HG02938 (cell line): Measurements from ENCODE around the gene C1QTNF6.

Experiments used
- ATAC-seq: cut with Tn5 transposase; IDR thresholded peaks from one replicate; pipeline ENCODE4 v1.9.1; 2021; ENCODE audit warnings: mild to moderate bottlenecking, moderate library complexity; ENCODE audit not compliant: unreplicated experiment

Gene C1QTNF6

DNA sequence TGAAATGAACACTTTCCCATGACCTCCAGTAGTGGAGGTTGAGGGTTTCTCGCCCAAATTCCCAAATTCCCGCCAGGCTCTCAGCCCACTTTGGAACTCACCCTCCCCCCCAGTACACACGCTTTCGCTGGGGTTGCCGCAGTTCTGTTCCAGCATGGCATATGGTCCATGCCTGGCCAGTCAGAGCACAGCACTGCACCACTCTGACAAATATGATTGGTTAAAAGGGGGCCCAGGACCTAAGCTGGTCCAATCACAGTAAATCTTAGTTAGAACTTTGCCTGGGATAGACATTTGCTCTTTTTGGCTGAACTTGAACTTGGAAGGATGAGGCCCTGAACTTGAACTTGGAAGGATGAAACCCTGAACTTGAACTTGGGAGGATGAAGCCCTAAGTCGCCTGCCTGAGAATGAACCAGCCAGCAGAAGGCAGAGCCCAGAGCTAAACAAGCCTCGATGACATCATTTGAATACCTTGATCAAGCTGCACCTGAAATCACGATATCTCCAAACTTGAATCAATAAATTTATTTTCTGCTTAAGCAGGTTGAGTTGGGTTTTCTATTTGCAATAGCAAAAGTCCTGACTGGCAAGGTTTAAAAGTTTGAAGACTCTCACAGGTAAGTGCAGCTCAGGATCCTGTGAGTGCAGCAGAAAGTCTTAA lies 36.8 kb upstream of the C1QTNF6 start:
- ATAC-seq, result no peak

DNA sequence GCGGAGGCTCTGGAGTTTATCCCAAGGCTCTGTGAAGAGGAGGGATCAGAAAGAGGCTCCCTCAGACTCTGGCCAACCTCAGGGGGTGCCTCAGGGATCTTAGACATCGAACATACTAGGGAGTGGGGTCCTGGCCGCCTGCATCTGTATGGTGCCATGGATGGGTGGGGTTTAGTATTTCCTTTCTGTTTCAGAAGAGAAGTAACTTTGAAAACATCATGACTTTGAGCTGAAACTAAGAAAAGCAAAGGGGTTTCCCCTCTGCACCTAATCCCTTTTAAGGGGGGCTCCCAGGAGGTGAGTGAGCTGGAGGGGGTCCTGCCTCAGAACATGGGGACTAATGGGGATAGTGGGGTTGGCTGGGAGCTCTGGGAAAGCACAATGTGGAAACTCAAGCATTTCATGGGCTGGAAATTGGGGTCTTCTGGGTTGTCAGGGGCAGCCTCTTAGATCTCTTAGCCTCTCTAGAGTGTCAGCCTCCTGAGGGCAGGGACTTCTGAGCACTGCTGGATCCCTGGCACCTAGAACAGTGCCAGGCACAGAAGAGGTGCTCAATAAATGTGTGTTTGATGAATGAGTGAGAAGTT lies 36.0 kb upstream of the C1QTNF6 start:
- ATAC-seq, result no peak

DNA sequence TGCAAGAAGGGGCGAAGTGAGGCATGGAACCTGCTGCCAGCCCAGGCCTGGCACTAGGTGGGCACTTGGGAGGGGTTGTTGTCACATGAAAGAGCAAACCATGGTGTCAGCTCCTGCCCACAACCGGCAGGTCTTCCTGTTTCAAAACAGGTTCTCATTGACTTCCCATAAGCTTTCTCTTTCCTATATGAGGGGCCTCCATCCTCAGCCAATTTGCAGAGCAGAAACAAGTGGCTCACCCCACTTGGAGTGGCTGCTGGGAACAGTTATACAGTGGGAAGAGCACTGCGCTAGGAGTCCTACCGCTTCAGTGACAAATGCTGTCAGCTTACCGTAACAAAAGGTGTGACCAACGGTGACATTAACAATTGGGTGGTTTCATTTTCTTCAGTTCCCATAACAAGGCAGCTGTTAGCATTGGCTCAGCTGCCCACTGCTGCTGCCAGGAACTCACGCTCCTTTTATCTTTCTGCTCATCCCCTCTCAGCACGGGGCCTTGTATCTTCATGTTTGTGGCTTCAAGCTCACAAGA lies 34.5 kb upstream of the C1QTNF6 start:
- ATAC-seq, result no peak

DNA sequence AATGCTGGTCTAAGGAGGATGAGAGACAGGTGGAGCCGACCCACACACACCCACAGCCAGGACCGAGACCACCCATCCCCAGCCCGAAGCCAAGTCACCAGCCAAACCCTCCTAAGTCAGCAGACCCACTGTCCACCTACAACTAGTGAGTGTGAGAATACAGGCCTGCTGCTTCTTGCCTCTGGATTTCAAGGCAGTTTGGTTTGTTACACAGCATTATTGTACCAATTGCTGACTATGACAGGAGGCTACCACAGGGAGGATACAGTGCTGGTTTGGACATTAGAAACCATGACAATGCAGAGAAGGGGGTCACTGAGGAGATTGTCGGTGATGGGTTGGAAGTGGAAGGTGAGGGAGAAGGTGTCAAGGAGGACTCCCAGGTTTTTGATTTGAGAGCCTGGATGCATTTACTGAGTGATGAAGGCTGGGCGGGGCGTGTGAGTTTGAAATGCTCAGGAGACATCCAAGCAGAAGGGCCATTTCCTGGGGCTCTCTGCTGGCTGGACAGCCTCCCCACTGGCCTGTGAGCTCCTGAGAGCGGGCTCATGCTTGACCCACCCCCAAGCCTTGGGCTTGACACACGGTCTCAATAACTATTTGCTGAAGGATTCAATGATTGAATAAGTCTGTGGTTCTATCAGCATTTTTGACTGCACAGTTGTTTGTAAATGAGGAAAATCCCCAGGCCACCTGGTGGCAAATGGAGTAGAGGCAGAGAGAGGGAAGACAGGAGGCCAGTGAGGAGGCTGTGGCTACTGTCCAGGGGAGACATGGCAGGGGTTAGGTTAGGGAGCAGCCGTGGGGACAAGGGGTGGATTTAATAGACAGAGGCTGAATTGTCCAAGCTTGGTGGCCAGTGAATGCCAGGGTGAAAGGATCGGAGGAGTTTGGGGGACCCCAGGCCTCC lies 33.6 kb upstream of the C1QTNF6 start:
- no peak for ATAC-seq

DNA sequence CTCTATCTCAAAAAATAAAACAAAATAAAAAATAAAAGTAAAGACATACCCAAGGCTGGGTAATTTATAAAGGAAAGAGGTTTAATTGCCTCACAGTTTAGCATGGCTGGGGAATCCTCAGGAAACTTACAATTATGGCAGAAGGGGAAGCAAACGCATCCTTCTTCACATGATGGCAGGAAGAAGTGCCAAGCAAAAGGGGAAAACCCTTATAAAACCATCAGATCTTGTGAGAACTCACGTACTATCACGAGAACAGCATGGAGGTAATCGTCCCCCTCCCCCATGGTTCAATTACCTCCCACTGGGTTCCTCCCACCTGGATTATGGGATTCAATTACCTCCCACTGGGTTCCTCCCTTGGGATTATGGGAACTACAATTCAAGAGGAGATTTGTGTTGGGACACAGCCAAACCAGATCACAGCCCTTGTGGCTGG lies 32.5 kb upstream of the C1QTNF6 start:
- ATAC-seq, result no peak

DNA sequence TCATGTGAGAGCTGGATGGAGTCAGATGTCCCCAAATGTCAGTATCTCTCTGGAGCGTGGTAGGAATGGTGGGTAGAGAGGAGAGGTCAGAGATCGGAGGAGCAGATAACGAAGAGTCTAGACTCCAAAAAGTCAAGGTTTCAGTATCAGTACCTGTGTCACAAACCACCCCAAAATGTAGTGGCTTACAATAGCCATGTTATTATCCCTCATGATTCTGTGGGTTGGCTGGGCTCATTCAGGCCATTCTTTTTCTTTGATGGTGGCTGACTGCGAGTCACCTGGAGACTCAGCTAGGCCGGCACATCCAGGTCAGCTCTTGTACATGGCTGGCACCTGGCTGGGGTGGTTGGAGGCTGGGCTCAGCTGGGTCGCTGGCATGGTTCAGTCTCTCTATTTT lies 31.5 kb upstream of the C1QTNF6 start:
- no peak for ATAC-seq

DNA sequence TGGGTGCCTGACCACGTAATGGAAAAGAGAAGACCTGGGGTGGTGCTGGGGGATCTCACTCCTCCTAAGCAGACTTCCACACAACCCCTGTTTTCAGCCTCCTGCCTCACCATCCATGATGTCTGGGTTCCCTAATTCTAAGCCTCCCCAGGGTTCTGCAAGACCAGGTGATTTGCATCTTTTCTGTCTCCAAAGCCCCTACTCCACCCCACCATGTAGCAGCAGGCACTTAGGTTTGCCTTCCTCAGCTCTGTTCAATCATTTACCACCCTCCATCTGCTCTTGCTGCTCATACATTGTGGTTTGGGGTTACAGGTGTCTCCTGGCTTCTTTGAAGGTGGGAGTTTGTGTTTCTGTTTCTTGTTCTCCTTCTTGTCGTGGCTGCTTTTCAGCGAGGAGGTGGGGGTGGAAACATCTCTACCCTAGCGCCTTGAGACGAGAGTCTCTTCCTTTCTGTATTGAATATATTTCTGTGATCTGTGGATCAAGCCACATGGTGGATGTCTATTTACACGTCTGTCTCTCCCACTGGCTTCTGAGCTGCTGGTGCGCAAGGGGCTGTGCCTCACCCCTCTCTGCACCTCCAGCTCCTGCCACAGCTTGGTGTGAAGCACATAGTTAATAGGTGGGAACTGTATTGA lies 30.8 kb upstream of the C1QTNF6 start:
- peak; percentile 70 for ATAC-seq

DNA sequence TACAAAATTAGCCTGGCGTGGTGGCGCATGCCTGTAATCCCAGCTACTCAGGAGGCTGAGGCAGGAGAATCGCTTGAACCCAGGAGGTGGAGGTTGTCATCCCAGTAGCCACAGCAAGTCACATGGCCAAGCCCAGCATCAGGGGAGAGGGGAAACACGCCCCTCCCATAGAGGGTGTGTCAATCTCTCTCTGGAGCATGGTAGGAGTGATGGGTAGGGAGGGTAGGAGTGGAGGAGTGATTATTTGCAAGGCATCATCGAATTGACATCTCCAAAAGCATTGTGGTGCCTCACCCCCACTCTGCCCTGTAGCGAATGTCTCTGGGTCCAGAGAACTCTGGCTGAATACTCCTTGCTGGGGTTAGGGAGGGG lies 30.3 kb upstream of the C1QTNF6 start:
- no peak for ATAC-seq

DNA sequence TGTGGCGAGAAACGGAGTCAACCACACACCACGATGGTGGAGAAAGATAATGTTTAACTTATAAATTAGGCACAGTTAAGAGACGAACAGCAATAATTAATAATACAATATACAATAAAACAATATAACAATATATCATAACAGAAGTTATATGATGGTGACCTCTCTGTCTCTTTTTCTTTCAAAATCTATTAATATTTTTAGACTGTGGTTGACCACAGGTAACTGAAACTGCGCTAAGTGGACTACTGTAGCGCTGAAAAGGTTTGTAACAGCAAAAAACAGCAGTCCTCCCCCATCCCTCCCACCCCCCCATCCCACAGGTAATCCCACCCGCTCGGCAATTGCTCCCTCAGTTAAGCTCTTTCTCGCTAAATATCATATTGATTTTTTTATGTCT lies 27.8 kb upstream of the C1QTNF6 start:
- no peak for ATAC-seq

DNA sequence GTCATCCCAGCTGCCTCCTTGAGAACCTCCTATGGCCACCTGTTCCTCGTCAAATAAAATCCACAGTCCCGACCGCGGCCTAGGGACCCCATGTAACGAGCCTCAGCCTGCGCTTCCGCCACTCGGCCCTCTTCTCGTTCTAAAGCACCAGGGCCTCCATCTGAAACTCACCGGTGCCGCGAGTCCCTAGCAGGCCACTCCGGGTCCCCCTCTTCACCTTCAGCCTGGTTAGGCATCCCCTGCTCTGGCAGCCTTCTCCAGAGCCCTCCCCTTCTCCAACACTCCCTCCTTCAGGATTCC lies 26.6 kb upstream of the C1QTNF6 start:
- ATAC-seq, result no peak

DNA sequence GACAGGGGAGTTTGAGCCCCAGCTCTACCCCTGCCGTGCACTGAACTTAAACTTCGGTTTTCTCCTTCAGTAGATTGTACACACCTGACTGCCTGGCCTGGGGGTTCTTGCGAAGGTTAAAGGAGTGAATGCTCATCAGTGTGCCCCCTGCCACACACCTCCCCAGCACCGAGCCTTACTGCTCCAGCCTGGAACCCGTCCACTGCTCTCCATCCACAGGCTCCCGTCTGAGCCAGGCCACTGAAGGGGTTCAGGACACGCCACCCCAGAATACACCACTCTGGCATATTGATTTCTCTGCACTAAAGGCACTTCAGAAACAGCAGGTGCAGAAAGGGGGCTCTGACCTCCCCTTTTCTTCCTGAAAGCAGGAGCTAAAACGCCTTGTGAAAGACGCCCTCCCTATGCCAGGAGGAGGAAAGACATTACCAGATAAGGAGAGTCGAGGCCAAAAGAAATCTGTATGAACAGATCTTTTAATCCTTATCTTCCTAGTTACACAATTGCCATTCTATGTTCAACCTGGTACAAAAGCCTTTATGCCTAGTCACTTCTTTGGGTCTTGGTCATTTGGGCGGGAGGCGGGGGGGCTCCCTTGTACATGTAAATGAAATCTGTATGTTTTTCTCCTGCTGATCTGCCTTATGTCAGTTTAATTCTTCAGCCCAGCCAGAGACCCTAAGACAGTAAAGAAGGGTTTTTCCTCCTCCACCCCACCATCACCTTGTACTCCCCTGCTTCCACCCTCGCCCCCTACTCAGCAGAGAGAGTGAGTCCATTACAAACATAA lies 26.1 kb upstream of the C1QTNF6 start:
- ATAC-seq, result no peak

DNA sequence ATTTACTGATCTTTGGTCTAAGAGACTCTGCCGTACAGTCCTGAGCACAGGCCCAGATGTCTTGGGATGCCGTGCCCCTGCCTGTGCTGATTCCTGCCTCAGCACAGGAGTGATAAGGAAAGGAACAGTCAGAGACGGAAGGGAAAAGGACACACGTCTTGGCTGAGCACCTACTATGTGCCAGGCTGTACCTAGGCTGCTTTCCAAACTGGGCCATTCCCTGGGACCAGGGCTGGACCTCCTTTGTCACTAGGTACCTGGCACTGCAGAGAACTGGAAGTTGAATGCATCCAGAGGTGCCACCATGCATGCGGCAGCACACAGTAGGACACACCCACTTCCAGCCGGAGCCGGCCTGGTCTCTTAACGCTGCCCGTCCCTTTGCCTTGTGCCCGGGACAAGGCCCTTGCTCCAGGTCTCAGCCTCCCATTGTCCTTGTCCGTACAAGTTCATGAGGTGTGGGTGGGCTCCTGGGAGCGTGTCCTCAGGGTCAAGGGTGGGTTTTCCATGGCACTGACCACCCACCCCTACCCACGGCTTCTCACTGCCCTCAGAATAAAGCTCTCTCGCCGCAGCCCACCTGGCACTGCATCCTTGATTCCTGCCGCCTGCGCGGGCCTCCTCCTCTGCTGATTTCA lies 25.3 kb upstream of the C1QTNF6 start:
- no peak for ATAC-seq

DNA sequence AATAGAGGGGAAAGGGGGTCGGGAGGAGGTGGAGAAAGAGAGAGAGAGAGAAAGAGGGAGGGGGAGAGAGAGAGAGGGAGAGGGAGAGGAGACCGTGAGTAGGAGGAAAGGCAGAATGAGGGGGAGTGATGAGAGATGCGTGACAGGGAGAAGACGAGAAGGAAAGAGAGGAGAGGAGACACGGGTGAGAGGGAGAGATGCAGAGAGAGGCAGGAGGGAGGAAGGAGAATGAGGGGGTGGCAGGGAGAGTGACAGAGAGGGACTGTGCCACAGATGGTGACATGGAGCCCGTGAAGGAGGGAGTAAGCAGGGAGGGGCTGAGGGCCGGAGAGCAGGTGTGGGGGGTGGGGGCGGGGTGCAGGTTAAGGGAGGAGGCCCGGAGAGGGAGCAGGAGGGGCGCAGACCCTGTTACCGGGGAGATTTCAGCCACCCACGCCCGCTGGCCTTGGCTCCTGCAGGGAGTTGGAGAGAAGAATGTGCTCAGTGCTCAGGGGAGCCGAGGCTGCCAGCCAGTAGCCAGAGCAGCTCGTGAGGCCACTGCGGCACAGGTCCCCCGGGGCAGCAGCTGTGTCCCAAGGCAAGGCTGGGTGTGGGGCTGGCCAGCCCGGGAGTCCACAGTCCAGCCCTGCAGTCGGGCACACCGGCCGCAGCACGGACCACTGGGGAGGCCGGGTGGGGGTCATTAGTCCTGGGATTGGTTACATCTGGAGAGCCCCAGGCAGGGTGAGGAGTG lies 24.3 kb upstream of the C1QTNF6 start, which contains the start of gene SSTR3:
SSTR3 (minus strand) TSS at position 304 of the 733 bp plus-strand sequence. CDS start 4,674 bp downstream, outside the sequence.
- ATAC-seq, result no peak

DNA sequence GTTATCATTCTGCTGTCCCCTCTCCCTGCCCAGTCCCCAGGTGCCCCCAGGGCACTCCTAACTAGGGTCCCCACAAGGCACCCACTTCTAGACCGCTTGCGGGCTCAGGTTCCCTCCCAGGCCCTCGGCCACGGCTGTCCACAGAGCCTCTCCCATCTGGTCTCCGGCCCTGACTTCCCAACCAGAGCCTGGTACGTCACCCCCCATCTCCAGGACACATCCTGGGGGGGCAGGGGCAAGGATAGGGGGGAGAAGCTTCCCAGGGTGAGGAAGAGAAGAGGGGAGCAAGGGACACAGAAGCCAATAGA lies 23.8 kb upstream of the C1QTNF6 start:
- ATAC-seq, result no peak

DNA sequence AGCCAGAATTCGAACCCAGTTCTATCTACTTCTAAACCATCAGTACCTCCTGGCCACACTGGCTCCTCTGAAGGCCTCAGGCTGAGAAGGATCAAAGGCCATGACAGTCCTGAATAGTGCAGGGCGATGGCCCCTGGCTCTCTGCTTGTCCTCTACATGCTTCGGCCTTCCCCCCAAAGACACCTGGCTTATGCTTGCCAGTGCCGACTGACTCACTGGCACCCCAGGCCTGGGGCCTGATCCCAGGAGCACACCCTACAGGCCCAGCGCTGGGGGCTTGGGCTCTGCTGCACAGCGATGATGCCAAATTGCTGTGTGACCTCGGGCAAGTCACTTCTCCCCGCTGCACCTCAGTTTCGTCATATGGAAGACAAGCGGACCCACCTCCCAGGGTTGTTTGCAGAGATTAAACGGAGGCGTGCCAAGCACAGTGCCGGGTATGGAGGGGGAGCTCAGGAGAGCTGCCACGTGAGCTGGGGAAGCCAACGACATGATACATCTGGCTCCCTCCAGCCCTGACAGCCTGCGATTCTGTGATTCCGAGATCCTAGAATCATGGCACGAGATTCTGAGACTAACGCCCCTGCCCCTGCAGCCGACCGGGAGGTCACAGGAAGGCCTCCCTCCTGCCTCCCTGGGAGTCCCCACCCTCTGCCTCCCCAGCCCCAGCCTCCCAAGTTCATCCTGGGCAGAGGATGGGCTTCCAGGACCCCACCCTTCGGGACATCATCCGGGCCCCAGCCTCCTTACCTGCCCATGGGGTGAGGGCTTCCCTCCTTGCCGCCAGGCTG lies 23.2 kb upstream of the C1QTNF6 start:
- ATAC-seq, result no peak

DNA sequence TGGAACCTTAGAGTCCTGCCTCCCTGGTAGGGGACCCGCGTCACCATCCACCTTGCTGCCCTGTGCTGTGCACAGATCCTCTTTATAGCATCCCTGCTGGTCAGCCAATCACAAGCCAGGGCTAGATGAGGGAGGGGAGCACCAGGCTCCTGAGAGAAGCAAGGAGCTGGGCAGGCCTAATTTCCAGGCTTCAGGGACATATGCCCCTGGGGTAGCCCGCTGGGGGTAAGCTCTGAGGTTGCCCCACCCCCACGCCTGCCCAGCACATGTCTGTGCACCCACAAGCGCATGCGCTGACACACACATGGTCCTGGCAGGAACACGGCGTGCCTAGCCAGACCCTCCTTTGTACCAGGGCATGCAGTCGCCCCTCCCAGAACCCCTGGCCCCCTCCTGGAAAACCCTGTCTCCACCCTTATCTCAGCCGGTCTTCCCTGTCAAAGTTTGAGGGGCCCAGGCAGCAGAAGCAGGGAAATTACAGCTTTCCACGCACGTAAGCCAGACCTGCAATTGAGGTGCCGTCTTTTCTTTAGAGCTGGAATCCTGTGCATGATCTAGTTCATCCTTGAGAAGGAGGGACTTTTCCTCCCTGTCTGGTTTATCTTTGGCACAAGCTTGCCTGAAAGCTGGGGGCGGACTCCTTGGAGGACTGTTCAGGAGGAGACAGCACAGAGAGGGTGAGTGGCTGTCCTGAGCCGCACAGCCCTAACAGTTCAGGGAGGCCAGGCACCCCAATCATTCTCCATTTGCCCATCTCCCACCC lies 22.2 kb upstream of the C1QTNF6 start:
- no peak for ATAC-seq

DNA sequence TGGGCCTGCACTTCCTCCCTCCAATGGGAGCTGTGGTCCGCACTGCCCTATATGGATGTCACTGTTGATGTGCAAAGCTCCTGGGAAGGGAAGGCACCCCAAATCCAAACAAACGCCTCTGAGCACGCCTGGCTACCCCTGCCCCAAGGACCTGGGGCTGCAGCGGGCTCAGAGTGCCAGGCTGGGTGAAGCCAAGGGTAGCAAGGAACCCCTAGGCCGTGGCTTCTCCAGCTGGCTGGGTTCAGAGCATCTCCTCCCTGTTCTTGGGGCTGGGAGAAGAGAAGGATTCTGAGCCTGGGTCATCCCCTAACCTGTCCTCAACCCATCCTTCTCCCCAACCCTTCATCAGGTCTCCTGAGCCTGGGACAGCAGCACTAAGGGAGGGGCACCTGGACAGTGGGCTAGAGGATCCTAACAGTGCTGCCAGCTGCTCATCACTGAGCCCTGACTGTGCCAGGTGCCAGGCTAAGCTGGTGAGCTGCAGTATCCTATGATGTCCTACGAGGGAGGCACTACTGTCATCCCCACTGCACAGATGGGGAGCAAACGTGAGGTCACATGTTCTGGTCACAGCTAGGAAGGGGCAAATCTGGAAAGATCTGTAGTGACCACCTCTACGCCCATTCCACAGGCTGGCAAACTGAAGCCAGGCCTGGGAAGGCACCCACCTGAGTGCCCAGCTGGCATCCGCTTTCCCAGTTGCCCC lies 21.2 kb upstream of the C1QTNF6 start:
- no peak for ATAC-seq
